Pancreas (tissue), 10 donors: ENCODE measurements around the gene DPP4. TPM values are rescaled to one million over a fixed set of nuclear protein-coding genes. Genes with fewer than 3 reads are reported as not detected.

Source experiments
- ATAC-seq, 4 donors: fragments of 200-7000 bp; cut with Tn5 transposase; one replicate each; pipeline versions ENCODE4 v1.8.0 to v1.9.1; 2020; ENCODE audit warnings: mild to moderate bottlenecking in 4 of 4, moderate library complexity in 4 of 4
- DNase-seq, 6 donors: peaks; one replicate each; pipeline ENCODE4 v3.0.0-alpha.2; 2020
- FAIRE-seq: peaks from 2 replicates; lab custom pipeline; 2012; peaks lifted over from hg19 to GRCh38; lab: Jason Lieb, UNC
- H3K27ac ChIP-seq, 4 donors: fragments of 200-600 bp; sonication (generic); 1 replicate in 3 of 4; 2 replicates in 1 of 4; pipeline versions ENCODE4 v1.5.0 to v1.8.0; 2020
- H3K27me3 ChIP-seq, 4 donors: fragments of 200-600 bp; one replicate each; pipeline ENCODE4 v1.8.0; 2021
- H3K36me3 ChIP-seq, 3 donors: fragments of 200-600 bp; sonication (generic) in 1 of 3; one replicate each; pipeline versions ENCODE4 v1.5.0 to v1.8.0; 2020 to 2021
- H3K4me1 ChIP-seq, 3 donors: fragments of 200-600 bp; one replicate each; pipeline ENCODE4 v1.8.0; 2021
- H3K4me3 ChIP-seq, 4 donors: fragments of 200-600 bp; sonication (generic) in 2 of 4; one replicate each; pipeline versions ENCODE4 v1.5.0 to v1.8.0; 2020 to 2021
- H3K9me3 ChIP-seq, 4 donors: fragments of 200-600 bp; one replicate each; pipeline ENCODE4 v1.8.0; 2021
- WGBS, 2 donors: extraction: QIAGEN DNeasy Blood & Tissue Kit; methylation state at CpG; one replicate each; pipeline ENCODE4 v1.1.7; 2013; 5-methylcytosine and 5-hydroxymethylcytosine counted together
- intact Hi-C, 3 donors: fragments of 100-400 bp; cut with DNase I; formaldehyde crosslinking; loops; one replicate each; pipeline versions ENCODE4 v1.11.1 to v1.14.2; 2022
- polyA plus RNA-seq, 2 donors: library from polyadenylated mRNA; stranded (reverse); fragments of 200-250 nt; gene quantifications; one replicate each; pipeline ENCODE4 v1.2.3, GENCODE V29; 2013
- total RNA-seq, 6 donors: library from RNA; stranded (reverse); fragmentation: NEBNext Ultra II Directional in 4 of 6; extraction: Animal tissue kit (Norgen Biotek cat#: 25700) in 4 of 6; gene quantifications; one replicate each; pipeline versions ENCODE4 v1.2.1 to v1.2.4, GENCODE V29; 2021 to 2023
- TF ChIP-seq, protein P1 (sequence below), 4 donors: fragments of 200-600 bp; sonication (generic) in 3 of 4; IDR thresholded peaks; one replicate each; pipeline versions ENCODE4 v1.5.0 to v1.8.0; 2021; ENCODE audit warnings: antibody characterized with exemption in 4 of 4
- donor health status: healthy with polysubstance abuse.
- donor health status: DM: no; HTN: no; CAD: no; lungs with moderate emphysema.
- donor health status: DM: no; HTN: no; CAD: no.
- donor health status: control.
- donor health status: control.
- donor health status: Bipolar disorder and iron deficiency.
- donor health status: DM: yes; HTN: yes; CAD: no.
- donor health status: DM: no; HTN: no; CAD: no.
- donor health status: DM: no; HTN: no; CAD: no.
- donor health status: DM: yes; HTN: yes; CAD: no.

Gene DPP4
- total RNA-seq (1 to 10 TPM in 5 of 6 donors, under 1 TPM in 1; 0.98 to 3.4 (median 2.4) TPM), polyA plus RNA-seq (1 to 10 TPM; 1.3 to 6.4 TPM)

DNA sequence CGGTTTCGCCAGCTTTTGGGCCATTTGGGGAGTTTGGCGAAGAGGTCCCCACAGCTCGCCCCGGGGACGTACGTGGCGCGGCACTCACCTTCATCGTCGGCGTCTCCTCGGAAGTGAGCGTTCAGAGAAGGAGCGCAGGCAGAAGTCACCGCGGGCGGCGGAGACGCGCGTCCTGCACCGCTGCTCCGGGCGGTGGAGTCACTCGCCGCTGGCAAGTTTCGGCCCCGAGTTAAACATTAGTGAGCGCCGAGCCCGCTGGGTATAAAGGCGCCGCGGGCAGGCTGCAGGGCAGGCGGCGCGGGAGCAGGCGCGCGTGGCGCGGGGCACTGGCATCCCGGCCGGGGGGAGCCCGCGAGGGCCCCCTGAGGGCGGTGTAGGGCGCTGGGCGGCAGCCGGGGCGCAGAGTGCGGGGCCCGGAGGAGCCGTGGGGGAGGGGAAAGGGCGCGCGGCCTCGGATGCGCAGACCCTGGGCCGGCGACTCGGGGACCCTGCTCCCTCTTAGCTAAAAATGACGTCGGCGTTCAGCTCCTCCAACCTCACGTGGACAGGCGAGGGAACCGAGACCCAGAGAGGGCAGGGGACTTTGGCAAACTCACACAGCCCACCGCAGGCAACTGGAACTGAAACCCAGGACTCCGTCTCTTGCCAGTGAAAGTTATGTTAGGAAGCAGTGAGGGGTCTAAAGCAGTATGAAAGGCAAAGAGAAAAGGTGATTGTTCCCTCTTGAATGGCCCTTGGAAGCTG is at the start of gene DPP4:
Gene DPP4 (minus strand): TSS at position 328 of the 744 bp plus-strand sequence. CDS start 234 bp downstream, at position 94.
- Histone ChIP-seq H3K4me1 (peaks cover 0 to 7% (median 0%) of the 10 kb centered on the region in 3 donors), H3K27me3 (no peaks in the 10 kb centered on the region), H3K36me3 (no peaks in the 10 kb centered on the region), H3K4me3 (peak within 1 kb of the TSS; percentile 36 to 48 (median 42)), H3K9me3 (no peaks in the 10 kb centered on the region), H3K27ac (no peak within 1 kb of the TSS)
- peak; percentile 55 to 87 (median 66) for DNase-seq
- peak; percentile 89 to 96 (median 93) for ATAC-seq
- WGBS, 2 donors, result 1 to 2% methylated on average over 68 to 71 of the region's 71 CpGs
- intact Hi-C loops, result no loop called here
- FAIRE-seq, result no peak
- TF ChIP-seq, protein P1, sequence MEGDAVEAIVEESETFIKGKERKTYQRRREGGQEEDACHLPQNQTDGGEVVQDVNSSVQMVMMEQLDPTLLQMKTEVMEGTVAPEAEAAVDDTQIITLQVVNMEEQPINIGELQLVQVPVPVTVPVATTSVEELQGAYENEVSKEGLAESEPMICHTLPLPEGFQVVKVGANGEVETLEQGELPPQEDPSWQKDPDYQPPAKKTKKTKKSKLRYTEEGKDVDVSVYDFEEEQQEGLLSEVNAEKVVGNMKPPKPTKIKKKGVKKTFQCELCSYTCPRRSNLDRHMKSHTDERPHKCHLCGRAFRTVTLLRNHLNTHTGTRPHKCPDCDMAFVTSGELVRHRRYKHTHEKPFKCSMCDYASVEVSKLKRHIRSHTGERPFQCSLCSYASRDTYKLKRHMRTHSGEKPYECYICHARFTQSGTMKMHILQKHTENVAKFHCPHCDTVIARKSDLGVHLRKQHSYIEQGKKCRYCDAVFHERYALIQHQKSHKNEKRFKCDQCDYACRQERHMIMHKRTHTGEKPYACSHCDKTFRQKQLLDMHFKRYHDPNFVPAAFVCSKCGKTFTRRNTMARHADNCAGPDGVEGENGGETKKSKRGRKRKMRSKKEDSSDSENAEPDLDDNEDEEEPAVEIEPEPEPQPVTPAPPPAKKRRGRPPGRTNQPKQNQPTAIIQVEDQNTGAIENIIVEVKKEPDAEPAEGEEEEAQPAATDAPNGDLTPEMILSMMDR (IDR thresholded peaks at IDR 0.05), result no peak

- ATAC-seq (peak in 3 of 4 donors; percentile 20 to 35 (median 33)), FAIRE-seq (no peak), DNase-seq (no peak)
- TF ChIP-seq, protein P1 (IDR thresholded peaks at IDR 0.05), result no peak
- WGBS, 2 donors, result 54 to 60% methylated on average over 7 of the region's 7 CpGs
- no peaks in the 10 kb centered on the region for H3K27me3 ChIP-seq
- no peaks in the 10 kb centered on the region for H3K9me3 ChIP-seq
- H3K4me3 ChIP-seq, result no peak overlapping the region
- H3K4me1 ChIP-seq, result no peaks in the 10 kb centered on the region
- H3K27ac ChIP-seq, result no peak overlapping the region
- H3K36me3 ChIP-seq, result no peaks in the 10 kb centered on the region
- intact Hi-C loops, result loop anchor here in 2 of 3 donors (5.0 kb wide), 2 partner anchors 111 to 121 kb away; no protein-coding TSS in a partner anchor
These were observed 44.4 kb upstream of the DPP4 start for GRCh38 chr2:162118166-162119031.

DNA sequence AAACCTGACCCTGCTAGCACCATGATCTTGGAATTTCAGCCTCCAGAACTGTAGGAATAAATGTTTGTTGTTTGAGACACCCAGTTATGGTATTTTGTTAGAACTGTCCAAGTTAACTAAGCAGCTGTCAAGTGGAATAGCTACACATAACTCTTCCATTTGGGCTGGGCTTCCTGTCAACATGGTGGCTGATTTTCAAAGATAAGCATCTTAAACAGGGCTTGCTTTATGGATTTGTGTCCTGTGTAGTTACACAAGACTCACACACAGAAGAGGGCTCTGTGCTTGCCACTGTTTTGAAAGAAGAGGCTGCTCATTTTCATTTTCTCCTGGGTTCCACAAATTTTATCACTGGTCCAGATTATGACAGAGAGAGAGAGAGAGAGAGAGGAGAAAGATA is 42.3 kb upstream of the DPP4 start:
- no peak for DNase-seq
- Histone ChIP-seq H3K9me3 (no peaks in the 10 kb centered on the region), H3K4me3 (no peak overlapping the region), H3K4me1 (no peaks in the 10 kb centered on the region), H3K27me3 (no peaks in the 10 kb centered on the region), H3K36me3 (no peaks in the 10 kb centered on the region), H3K27ac (no peak overlapping the region)
- FAIRE-seq, result no peak
- TF ChIP-seq, protein P1 (IDR thresholded peaks at IDR 0.05), result no peak
- intact Hi-C loops, result loop anchor here in 2 of 3 donors (5.0 kb wide), 2 partner anchors 109 to 119 kb away; no protein-coding TSS in a partner anchor
- no peak for ATAC-seq

DNA sequence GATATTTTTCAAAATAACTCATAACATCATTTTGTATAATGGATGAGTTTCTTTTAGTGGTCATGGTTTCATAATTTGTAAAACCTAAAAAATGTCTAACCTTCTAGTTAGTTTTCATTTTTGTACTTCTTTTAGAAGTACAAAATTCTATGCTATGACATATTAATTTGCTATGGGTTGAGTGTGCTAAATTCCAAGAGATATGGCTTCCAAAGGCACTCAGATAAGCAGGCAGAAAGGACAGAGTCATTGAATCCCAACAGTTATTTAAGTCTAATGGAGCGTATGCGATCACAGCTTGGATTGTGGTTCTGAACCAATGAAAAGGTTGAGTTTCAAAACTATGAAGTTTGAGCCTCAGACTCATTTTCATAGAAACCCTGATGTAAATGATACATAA is 41.1 kb upstream of the DPP4 start:
- H3K27ac ChIP-seq, result no peak overlapping the region
- intact Hi-C loops, result loop anchor here in 2 of 3 donors (5.0 kb wide), 2 partner anchors 108 to 118 kb away; no protein-coding TSS in a partner anchor
- no peak for ATAC-seq
- no peaks in the 10 kb centered on the region for H3K36me3 ChIP-seq
- 97 to 98% methylated on average over 2 of the region's 2 CpGs for WGBS, 2 donors
- H3K4me1 ChIP-seq, result no peaks in the 10 kb centered on the region
- no peak for FAIRE-seq
- TF ChIP-seq, protein P1 (IDR thresholded peaks at IDR 0.05), result no peak
- H3K9me3 ChIP-seq, result no peaks in the 10 kb centered on the region
- H3K27me3 ChIP-seq, result no peaks in the 10 kb centered on the region
- no peak overlapping the region for H3K4me3 ChIP-seq
- DNase-seq, result no peak
